ENCODE measurements around the gene KCNB1.

GRCh38 chr20:49511788-49512525 is 29.5 kb upstream of the KCNB1 start:
- TF ChIP-seq POLR2A (IDR thresholded peaks at IDR 0.05) = no peak
- no peak for TF ChIP-seq CTCF (IDR thresholded peaks at IDR 0.05)

Measured in uterus (tissue), 2 donors.